ENCODE data around the gene DCAF11.
A peak's percentile ranks its signal among the peaks of the same experiment; 100 is the strongest.

DCAF11 gene

GRCh38 chr14:24146978-24147760, 32.6 kb downstream of the DCAF11 start, which contains the start of gene RNF31 (continued):
- TF ChIP-seq ZNF211 (tag by site-specific recombination; IDR thresholded peaks at IDR 0.05; ENCODE audit: low read depth) (no peak), ZNF140 (tag by site-specific recombination; IDR thresholded peaks at IDR 0.05) (no peak), ZNF24 (tag by site-specific recombination; IDR thresholded peaks at IDR 0.05) (no peak), ZNF677 (tag by site-specific recombination; IDR thresholded peaks at IDR 0.05) (no peak), YY1 (tag by site-specific recombination; IDR thresholded peaks at IDR 0.05) (no peak), ATF2 (tag by site-specific recombination; IDR thresholded peaks at IDR 0.05; ENCODE audit: low read depth) (no peak), ZNF48 (tag by site-specific recombination; IDR thresholded peaks at IDR 0.05) (no peak), ZNF394 (tag by site-specific recombination; IDR thresholded peaks at IDR 0.05; ENCODE audit: borderline replicate concordance) (no peak), ZNF473 (tag by site-specific recombination; IDR thresholded peaks at IDR 0.05) (no peak), SCRT2 (tag by site-specific recombination; IDR thresholded peaks at IDR 0.05) (no peak), ZIC2 (tag by site-specific recombination; IDR thresholded peaks at IDR 0.05) (no peak), ZNF391 (tag by site-specific recombination; IDR thresholded peaks at IDR 0.05; ENCODE audit: borderline replicate concordance, low read depth) (peak; percentile 38; the same call in 1 of the 2 replicates), ZNF654 (tag by site-specific recombination; IDR thresholded peaks at IDR 0.05; ENCODE audit: low read depth) (no peak), ZBTB17 (tag by site-specific recombination; IDR thresholded peaks at IDR 0.05) (no peak; the same call in 1 of the 2 replicates), ZNF266 (tag by site-specific recombination; IDR thresholded peaks at IDR 0.05; ENCODE audit: low read depth) (no peak), ZNF223 (tag by site-specific recombination; IDR thresholded peaks at IDR 0.05) (no peak), ZNF324 (tag by site-specific recombination; IDR thresholded peaks at IDR 0.05) (no peak), ZNF138 (tag by site-specific recombination; IDR thresholded peaks at IDR 0.05; ENCODE audit: borderline replicate concordance) (no peak), ZNF16 (tag by site-specific recombination; IDR thresholded peaks at IDR 0.05; ENCODE audit: low read depth) (no peak), ZBTB48 (tag by site-specific recombination; IDR thresholded peaks at IDR 0.05) (no peak), ZNF433 (tag by site-specific recombination; IDR thresholded peaks at IDR 0.05; ENCODE audit: low read depth) (no peak), ZNF274 (IDR thresholded peaks at IDR 0.05; ENCODE audit: low read length) (no peak), ZNF274 (tag by site-specific recombination; IDR thresholded peaks at IDR 0.05; ENCODE audit: borderline replicate concordance) (no peak), ZNF704 (tag by site-specific recombination; IDR thresholded peaks at IDR 0.05) (no peak), GLI4 (tag by site-specific recombination; IDR thresholded peaks at IDR 0.05) (no peak), ZBTB6 (tag by site-specific recombination; IDR thresholded peaks at IDR 0.05) (no peak), ZNF366 (tag by site-specific recombination; conservative IDR thresholded peaks at IDR 0.05) (0 out of 2 replicates have a peak, but pooled peaks have one; percentile 28)
- TF ChIP-seq, protein P1, sequence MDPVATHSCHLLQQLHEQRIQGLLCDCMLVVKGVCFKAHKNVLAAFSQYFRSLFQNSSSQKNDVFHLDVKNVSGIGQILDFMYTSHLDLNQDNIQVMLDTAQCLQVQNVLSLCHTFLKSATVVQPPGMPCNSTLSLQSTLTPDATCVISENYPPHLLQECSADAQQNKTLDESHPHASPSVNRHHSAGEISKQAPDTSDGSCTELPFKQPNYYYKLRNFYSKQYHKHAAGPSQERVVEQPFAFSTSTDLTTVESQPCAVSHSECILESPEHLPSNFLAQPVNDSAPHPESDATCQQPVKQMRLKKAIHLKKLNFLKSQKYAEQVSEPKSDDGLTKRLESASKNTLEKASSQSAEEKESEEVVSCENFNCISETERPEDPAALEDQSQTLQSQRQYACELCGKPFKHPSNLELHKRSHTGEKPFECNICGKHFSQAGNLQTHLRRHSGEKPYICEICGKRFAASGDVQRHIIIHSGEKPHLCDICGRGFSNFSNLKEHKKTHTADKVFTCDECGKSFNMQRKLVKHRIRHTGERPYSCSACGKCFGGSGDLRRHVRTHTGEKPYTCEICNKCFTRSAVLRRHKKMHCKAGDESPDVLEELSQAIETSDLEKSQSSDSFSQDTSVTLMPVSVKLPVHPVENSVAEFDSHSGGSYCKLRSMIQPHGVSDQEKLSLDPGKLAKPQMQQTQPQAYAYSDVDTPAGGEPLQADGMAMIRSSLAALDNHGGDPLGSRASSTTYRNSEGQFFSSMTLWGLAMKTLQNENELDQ (tag by site-specific recombination; IDR thresholded peaks at IDR 0.05; ENCODE audit: low read depth) = no peak
- TF ChIP-seq, protein P2, sequence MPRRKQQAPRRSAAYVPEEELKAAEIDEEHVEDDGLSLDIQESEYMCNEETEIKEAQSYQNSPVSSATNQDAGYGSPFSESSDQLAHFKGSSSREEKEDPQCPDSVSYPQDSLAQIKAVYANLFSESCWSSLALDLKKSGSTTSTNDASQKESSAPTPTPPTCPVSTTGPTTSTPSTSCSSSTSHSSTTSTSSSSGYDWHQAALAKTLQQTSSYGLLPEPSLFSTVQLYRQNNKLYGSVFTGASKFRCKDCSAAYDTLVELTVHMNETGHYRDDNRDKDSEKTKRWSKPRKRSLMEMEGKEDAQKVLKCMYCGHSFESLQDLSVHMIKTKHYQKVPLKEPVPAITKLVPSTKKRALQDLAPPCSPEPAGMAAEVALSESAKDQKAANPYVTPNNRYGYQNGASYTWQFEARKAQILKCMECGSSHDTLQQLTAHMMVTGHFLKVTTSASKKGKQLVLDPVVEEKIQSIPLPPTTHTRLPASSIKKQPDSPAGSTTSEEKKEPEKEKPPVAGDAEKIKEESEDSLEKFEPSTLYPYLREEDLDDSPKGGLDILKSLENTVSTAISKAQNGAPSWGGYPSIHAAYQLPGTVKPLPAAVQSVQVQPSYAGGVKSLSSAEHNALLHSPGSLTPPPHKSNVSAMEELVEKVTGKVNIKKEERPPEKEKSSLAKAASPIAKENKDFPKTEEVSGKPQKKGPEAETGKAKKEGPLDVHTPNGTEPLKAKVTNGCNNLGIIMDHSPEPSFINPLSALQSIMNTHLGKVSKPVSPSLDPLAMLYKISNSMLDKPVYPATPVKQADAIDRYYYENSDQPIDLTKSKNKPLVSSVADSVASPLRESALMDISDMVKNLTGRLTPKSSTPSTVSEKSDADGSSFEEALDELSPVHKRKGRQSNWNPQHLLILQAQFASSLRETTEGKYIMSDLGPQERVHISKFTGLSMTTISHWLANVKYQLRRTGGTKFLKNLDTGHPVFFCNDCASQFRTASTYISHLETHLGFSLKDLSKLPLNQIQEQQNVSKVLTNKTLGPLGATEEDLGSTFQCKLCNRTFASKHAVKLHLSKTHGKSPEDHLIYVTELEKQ (tag by site-specific recombination; IDR thresholded peaks at IDR 0.05; ENCODE audit: borderline replicate concordance) = no peak
